ENCODE measurements around the gene FAM200C. TPM values are rescaled to one million over a fixed set of nuclear protein-coding genes. Genes with fewer than 3 reads are reported as not detected.

Gene FAM200C
- total RNA-seq, 2 donors from 2014 or later: 2.4 to 2.7 TPM

GRCh38 chr5:160349935-160350303, 49.9 kb downstream of the FAM200C start:
- no peaks in the 10 kb centered on the region for H3K9me3 ChIP-seq (ENCODE audit: control insufficient read depth, low read length)
- H3K4me1 Mint-ChIP-seq: peaks cover 7% of the 10 kb centered on the region
- no peak overlapping the region for H3K4me3 Mint-ChIP-seq
- peaks cover 3% of the 10 kb centered on the region for H3K4me1 ChIP-seq (ENCODE audit: control insufficient read depth, insufficient read depth, low read length)
- H3K36me3 Mint-ChIP-seq (ENCODE audit: low read depth): no peaks in the 10 kb centered on the region
- no peaks in the 10 kb centered on the region for H3K27me3 ChIP-seq (ENCODE audit: control insufficient read depth, insufficient read depth, low read length, poor library complexity, severe bottlenecking)
- no peaks in the 10 kb centered on the region for H3K9me3 Mint-ChIP-seq
- WGBS, 2 experiments (ENCODE audit: insufficient coverage in 1 of 2, insufficient read length in 1 of 2): 94 to 100% methylated on average over 4 of the region's 4 CpGs
- H3K27ac Mint-ChIP-seq: no peak overlapping the region
- no peak for TF ChIP-seq CTCF (conservative IDR thresholded peaks at IDR 0.05)
- no peak overlapping the region for H3K4me3 ChIP-seq (ENCODE audit: low read length)
- DNase-seq: no peak
- H3K9ac ChIP-seq (ENCODE audit: extremely low read depth, low read length, poor library complexity, severe bottlenecking): no peak overlapping the region
- H3K27me3 Mint-ChIP-seq (ENCODE audit: insufficient read depth): no peaks in the 10 kb centered on the region
- no peak overlapping the region for H3K27ac ChIP-seq (ENCODE audit: low read depth, low read length)
- H3K36me3 ChIP-seq (ENCODE audit: control insufficient read depth, insufficient read depth, low read length): no peaks in the 10 kb centered on the region

- no peak overlapping the region for H3K27ac ChIP-seq (ENCODE audit: low read depth, low read length)
- no peak overlapping the region for H3K9ac ChIP-seq (ENCODE audit: extremely low read depth, low read length, poor library complexity, severe bottlenecking)
- H3K4me3 ChIP-seq (ENCODE audit: low read length): no peak overlapping the region
- no peaks in the 10 kb centered on the region for H3K36me3 ChIP-seq (ENCODE audit: control insufficient read depth, insufficient read depth, low read length)
- H3K4me1 ChIP-seq (ENCODE audit: control insufficient read depth, insufficient read depth, low read length): peaks cover 4% of the 10 kb centered on the region
- no peaks in the 10 kb centered on the region for H3K36me3 Mint-ChIP-seq (ENCODE audit: low read depth)
- 94 to 95% methylated on average over 20 to 27 of the region's 27 CpGs for WGBS, 2 experiments (ENCODE audit: insufficient coverage in 1 of 2, insufficient read length in 1 of 2)
- H3K27me3 Mint-ChIP-seq (ENCODE audit: insufficient read depth): no peaks in the 10 kb centered on the region
- H3K27me3 ChIP-seq (ENCODE audit: control insufficient read depth, insufficient read depth, low read length, poor library complexity, severe bottlenecking): no peaks in the 10 kb centered on the region
- no peaks in the 10 kb centered on the region for H3K9me3 Mint-ChIP-seq
- DNase-seq: no peak
- no peaks in the 10 kb centered on the region for H3K9me3 ChIP-seq (ENCODE audit: control insufficient read depth, low read length)
- H3K4me3 Mint-ChIP-seq: no peak overlapping the region
- H3K4me1 Mint-ChIP-seq: peaks cover 7% of the 10 kb centered on the region
- H3K27ac Mint-ChIP-seq: no peak overlapping the region
- TF ChIP-seq CTCF (conservative IDR thresholded peaks at IDR 0.05): no peak
Measured at GRCh38 chr5:160349249-160349934, 50.5 kb downstream of the FAM200C start.

- H3K36me3 ChIP-seq (ENCODE audit: control insufficient read depth, insufficient read depth, low read length): no peaks in the 10 kb centered on the region
- peak; percentile 60 for DNase-seq
- TF ChIP-seq CTCF (conservative IDR thresholded peaks at IDR 0.05): no peak
- H3K4me3 ChIP-seq (ENCODE audit: low read length): no peak overlapping the region
- WGBS, 2 experiments (ENCODE audit: insufficient coverage in 1 of 2, insufficient read length in 1 of 2): 77 to 82% methylated on average over 11 of the region's 11 CpGs
- no peak overlapping the region for H3K4me3 Mint-ChIP-seq
- no peaks in the 10 kb centered on the region for H3K9me3 Mint-ChIP-seq
- H3K9me3 ChIP-seq (ENCODE audit: control insufficient read depth, low read length): no peaks in the 10 kb centered on the region
- H3K27ac Mint-ChIP-seq: no peak overlapping the region
- H3K27ac ChIP-seq (ENCODE audit: low read depth, low read length): no peak overlapping the region
- H3K4me1 ChIP-seq (ENCODE audit: control insufficient read depth, insufficient read depth, low read length): peaks cover 4% of the 10 kb centered on the region
- no peaks in the 10 kb centered on the region for H3K27me3 Mint-ChIP-seq (ENCODE audit: insufficient read depth)
- H3K27me3 ChIP-seq (ENCODE audit: control insufficient read depth, insufficient read depth, low read length, poor library complexity, severe bottlenecking): no peaks in the 10 kb centered on the region
- no peaks in the 10 kb centered on the region for H3K36me3 Mint-ChIP-seq (ENCODE audit: low read depth)
- no peak overlapping the region for H3K9ac ChIP-seq (ENCODE audit: extremely low read depth, low read length, poor library complexity, severe bottlenecking)
- peaks cover 7% of the 10 kb centered on the region for H3K4me1 Mint-ChIP-seq
Measured at GRCh38 chr5:160348080-160348479, 51.8 kb downstream of the FAM200C start.

Data from endodermal cell (in vitro differentiated cells).